Gastroesophageal sphincter (tissue), 4 donors: ENCODE results near the gene CDC5L. TPM values are rescaled to one million over a fixed set of nuclear protein-coding genes. Genes with fewer than 3 reads are reported as not detected.

ENCODE experiments used
- ATAC-seq: fragments of 150-250 bp; one replicate; pipeline ENCODE4 v1.9.1; 2016; ENCODE audit warnings: mild to moderate bottlenecking, moderate library complexity
- H3K27ac ChIP-seq, 4 donors: fragments of 200-600 bp; sonication (generic) in 3 of 4; 1 replicate in 3 of 4; 2 replicates in 1 of 4; pipeline ENCODE4 v1.5.1; 2016 to 2019
- H3K27me3 ChIP-seq: fragments of 200-600 bp; sonication (generic); one replicate; pipeline ENCODE4 v1.5.1; 2019
- H3K36me3 ChIP-seq, 2 donors: fragments of 200-600 bp; sonication (generic); one replicate each; pipeline ENCODE4 v1.5.1; 2019; ENCODE audit warnings: control low read depth in 1 of 2
- H3K4me1 ChIP-seq, 3 donors: fragments of 200-600 bp; sonication (generic); 1 replicate in 2 of 3; 2 replicates in 1 of 3; pipeline ENCODE4 v1.5.1; 2016 to 2019; ENCODE audit warnings: control low read depth in 2 of 3
- H3K4me3 ChIP-seq, 2 donors: fragments of 200-600 bp; sonication (generic); one replicate each; pipeline ENCODE4 v1.5.1; 2019; ENCODE audit warnings: mild to moderate bottlenecking in 1 of 2, moderate library complexity in 1 of 2
- H3K9me3 ChIP-seq, 3 donors: fragments of 200-600 bp; sonication (generic); one replicate each; pipeline ENCODE4 v1.5.1; 2017 to 2019; ENCODE audit warnings: control low read depth in 2 of 3
- CTCF ChIP-seq, 4 experiments: fragments of 200-600 bp in 2 of 4; fragments of 450-650 bp in 2 of 4; sonication (generic) in 1 of 4; IDR thresholded peaks; one replicate each; pipeline ENCODE4 v1.5.1; 2017 to 2019; ENCODE audit warnings: antibody characterized with exemption in 4 of 4, mild to moderate bottlenecking in 2 of 4, moderate library complexity in 2 of 4
- EP300 ChIP-seq: sonication (generic); formaldehyde crosslinking; IDR thresholded peaks from one replicate; pipeline ENCODE4 v1.6.1; 2017; ENCODE audit warnings: antibody characterized with exemption, mild to moderate bottlenecking
- POLR2A ChIP-seq, 2 donors: fragments of 450-650 bp; IDR thresholded peaks; one replicate each; pipeline ENCODE4 v1.6.1; 2017; ENCODE audit warnings: antibody characterized with exemption in 2 of 2, mild to moderate bottlenecking in 2 of 2, moderate library complexity in 1 of 2
- POLR2AphosphoS5 ChIP-seq: sonication (generic); formaldehyde crosslinking; IDR thresholded peaks from one replicate; pipeline ENCODE4 v1.6.1; 2017; ENCODE audit warnings: antibody characterized with exemption
- WGBS, 2 donors: methylation state at CpG; one replicate each; pipeline ENCODE4 v1.1.5; 2018; ENCODE audit warnings: low coverage in 1 of 2; 5-methylcytosine and 5-hydroxymethylcytosine counted together
- total RNA-seq, 4 donors: library from RNA; depleted of rRNA; stranded (reverse); fragments of >200 nt; gene quantifications; one replicate each; pipeline ENCODE4 v1.1.0, GENCODE V29; 2016

Gene CDC5L
- total RNA-seq, 4 donors from 2014 or later = 23.3 to 32.1 (median 28.5) TPM

- peak overlapping the region in 2 of 4 donors; percentile 17 to 21 for H3K27ac ChIP-seq
- no peak for ATAC-seq
These were observed 44.7 kb downstream of the CDC5L start for GRCh38 chr6:44432227-44432626.

DNA sequence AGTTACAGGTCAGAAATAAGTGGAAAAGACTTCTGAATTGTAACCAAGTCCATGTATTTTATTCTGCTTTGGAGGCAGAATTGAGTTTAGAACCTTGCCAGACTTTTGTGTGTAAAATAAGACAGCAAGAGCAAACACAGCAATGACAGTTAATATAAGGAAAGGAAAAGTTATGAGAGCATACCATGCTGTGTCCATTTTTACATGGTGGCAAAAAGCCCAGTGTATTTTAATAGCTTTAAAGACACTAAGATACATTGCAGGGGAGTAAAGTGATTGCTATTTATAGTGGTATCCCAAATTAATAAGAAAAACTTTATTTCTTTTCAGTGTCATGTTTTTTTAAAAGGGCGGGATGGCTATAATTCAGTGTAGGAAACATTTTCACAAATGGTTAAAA lies 45.2 kb downstream of the CDC5L start:
- H3K36me3 ChIP-seq = peaks cover 3 to 28% of the 10 kb centered on the region in 2 donors
- no peaks in the 10 kb centered on the region for H3K27me3 ChIP-seq
- H3K4me1 ChIP-seq = peaks cover 0 to 44% (median 9%) of the 10 kb centered on the region in 3 donors
- H3K4me3 ChIP-seq = no peak overlapping the region
- no peak for ATAC-seq
- 46 to 63% methylated on average over 1 of the region's 1 CpG for WGBS, 2 donors
- H3K9me3 ChIP-seq = no peaks in the 10 kb centered on the region
- TF ChIP-seq EP300 (no peak), POLR2A (IDR thresholded peaks at IDR 0.05) (no peak), POLR2AphosphoS5 (no peak), CTCF (IDR thresholded peaks at IDR 0.05) (no peak)
- H3K27ac ChIP-seq = peak overlapping the region in 2 of 4 donors; percentile 17 to 21

More at GRCh38 chr6:44432227-44432626, 44.7 kb downstream of the CDC5L start:
- Histone ChIP-seq H3K4me3 (no peak overlapping the region), H3K4me1 (peaks cover 0 to 44% (median 9%) of the 10 kb centered on the region in 3 donors), H3K36me3 (peaks cover 3 to 33% of the 10 kb centered on the region in 2 donors), H3K9me3 (no peaks in the 10 kb centered on the region), H3K27me3 (no peaks in the 10 kb centered on the region)
- WGBS, 2 donors = 13 to 37% methylated on average over 2 of the region's 2 CpGs
- TF ChIP-seq POLR2A (IDR thresholded peaks at IDR 0.05) (no peak), CTCF (IDR thresholded peaks at IDR 0.05) (no peak), EP300 (no peak), POLR2AphosphoS5 (no peak)

- no peak overlapping the region for H3K4me3 ChIP-seq
- peaks cover 0 to 44% (median 9%) of the 10 kb centered on the region in 3 donors for H3K4me1 ChIP-seq
- no peak overlapping the region for H3K27ac ChIP-seq
- no peak for ATAC-seq
- H3K9me3 ChIP-seq = no peaks in the 10 kb centered on the region
- TF ChIP-seq EP300 (no peak), CTCF (IDR thresholded peaks at IDR 0.05) (no peak), POLR2AphosphoS5 (no peak), POLR2A (IDR thresholded peaks at IDR 0.05) (no peak)
- 73 to 88% methylated on average over 1 of the region's 3 CpGs for WGBS, 2 donors
- H3K27me3 ChIP-seq = no peaks in the 10 kb centered on the region
- H3K36me3 ChIP-seq = peaks cover 0 to 8% of the 10 kb centered on the region in 2 donors
These were observed 48.0 kb downstream of the CDC5L start for GRCh38 chr6:44435500-44435899.

DNA sequence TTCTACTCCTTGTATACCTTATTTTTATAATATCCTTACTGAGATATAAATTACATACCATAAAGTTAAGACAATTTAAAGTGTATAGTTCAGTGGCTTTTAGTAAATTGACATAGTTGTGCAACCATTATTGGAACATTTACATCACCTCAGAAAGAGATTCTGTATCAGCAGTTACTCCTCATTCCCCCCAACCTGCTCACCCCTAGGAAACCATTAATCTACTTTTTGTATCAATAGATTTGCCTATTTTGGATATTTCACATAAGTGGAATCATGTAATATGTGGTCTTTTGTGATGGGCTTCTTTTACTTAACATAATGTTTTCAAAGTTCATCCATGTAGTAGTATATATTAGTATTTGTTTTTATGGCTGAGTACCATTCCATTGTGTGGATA lies 51.3 kb downstream of the CDC5L start:
- Histone ChIP-seq H3K27me3 (no peaks in the 10 kb centered on the region), H3K36me3 (peaks cover 0 to 36% of the 10 kb centered on the region in 2 donors), H3K4me3 (no peak overlapping the region), H3K27ac (no peak overlapping the region), H3K9me3 (peaks cover 0 to 13% (median 2%) of the 10 kb centered on the region in 3 donors), H3K4me1 (peaks cover 0 to 14% (median 3%) of the 10 kb centered on the region in 3 donors)
- ATAC-seq = no peak
- TF ChIP-seq EP300 (no peak), CTCF (IDR thresholded peaks at IDR 0.05) (no peak), POLR2A (IDR thresholded peaks at IDR 0.05) (no peak), POLR2AphosphoS5 (no peak)

GRCh38 chr6:44439270-44440045 lies 52.0 kb downstream of the CDC5L start:
- Histone ChIP-seq H3K36me3 (peaks cover 0 to 42% of the 10 kb centered on the region in 2 donors), H3K27me3 (no peaks in the 10 kb centered on the region), H3K27ac (no peak overlapping the region), H3K4me3 (no peak overlapping the region), H3K9me3 (peaks cover 0 to 13% (median 2%) of the 10 kb centered on the region in 3 donors), H3K4me1 (peaks cover 0 to 8% (median 0%) of the 10 kb centered on the region in 3 donors)
- TF ChIP-seq EP300 (no peak), CTCF (IDR thresholded peaks at IDR 0.05) (no peak), POLR2AphosphoS5 (no peak), POLR2A (IDR thresholded peaks at IDR 0.05) (no peak)
- ATAC-seq = no peak
- 74 to 89% methylated on average over 3 to 6 of the region's 6 CpGs for WGBS, 2 donors
